Mesothelial cell of epicardium (in vitro differentiated cells): Measurements from ENCODE around the gene NFAT5. TPM values are rescaled to one million over a fixed set of nuclear protein-coding genes. Genes with fewer than 3 reads are reported as not detected.

Source experiments
- DNase-seq, 2 experiments: peaks; one replicate each; pipeline ENCODE4 v3.0.0; 2021; ENCODE audit warnings: low spot score in 2 of 2; ENCODE audit not compliant: unreplicated experiment in 2 of 2
- H3K27ac Mint-ChIP-seq: 2 replicates; pipeline ENCODE4 v1.8.0; 2021; ENCODE audit warnings: mixed read lengths
- H3K27me3 Mint-ChIP-seq: 2 replicates; pipeline ENCODE4 v1.8.0; 2021; ENCODE audit warnings: low read depth, mixed read lengths
- H3K36me3 Mint-ChIP-seq: 2 replicates; pipeline ENCODE4 v1.8.0; 2021; ENCODE audit warnings: mixed read lengths
- H3K4me1 Mint-ChIP-seq: 2 replicates; pipeline ENCODE4 v1.8.0; 2021; ENCODE audit warnings: mixed read lengths
- H3K4me3 Mint-ChIP-seq: 2 replicates; pipeline ENCODE4 v1.8.0; 2021; ENCODE audit warnings: mild to moderate bottlenecking, moderate library complexity, mixed read lengths
- H3K9me3 Mint-ChIP-seq: 2 replicates; pipeline ENCODE4 v1.8.0; 2021; ENCODE audit warnings: mixed read lengths
- total RNA-seq: library from RNA; stranded (reverse); gene quantifications from 3 replicates; pipeline ENCODE4 v1.2.1, GENCODE V29; 2021
- TF ChIP-seq, protein P1 (sequence below): fragments of 200-600 bp; sonication (generic); IDR thresholded peaks from one replicate; pipeline ENCODE4 v1.5.0; 2021; ENCODE audit warnings: antibody characterized with exemption; ENCODE audit not compliant: unreplicated experiment

Gene NFAT5
- total RNA-seq, 1 donor from 2014 or later = 92.5 TPM

DNA sequence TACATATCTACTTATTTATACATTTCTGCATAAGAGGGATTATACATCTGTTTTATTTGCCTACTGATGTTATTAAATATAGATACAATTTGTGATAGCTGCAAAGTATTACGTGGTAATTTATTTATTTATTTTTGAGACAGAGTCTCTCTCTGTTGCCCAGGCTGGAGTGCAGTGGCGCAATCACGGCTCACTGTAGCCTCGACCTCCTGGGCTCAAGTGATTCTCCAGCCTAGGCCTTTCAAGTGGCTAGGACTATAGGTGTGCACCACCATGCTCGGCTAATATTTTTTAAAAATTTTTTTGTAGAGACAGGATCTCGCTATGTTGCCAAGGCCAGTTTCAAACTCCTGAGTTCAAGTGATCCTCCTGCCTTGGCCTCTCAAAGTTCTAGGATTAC lies 35.5 kb downstream of the NFAT5 start:
- Mint-ChIP-seq H3K27ac (no peak overlapping the region), H3K4me1 (peaks cover 12% of the 10 kb centered on the region), H3K4me3 (no peak overlapping the region), H3K36me3 (peaks cover 7% of the 10 kb centered on the region), H3K27me3 (no peaks in the 10 kb centered on the region), H3K9me3 (no peaks in the 10 kb centered on the region)
- TF ChIP-seq, protein P1, sequence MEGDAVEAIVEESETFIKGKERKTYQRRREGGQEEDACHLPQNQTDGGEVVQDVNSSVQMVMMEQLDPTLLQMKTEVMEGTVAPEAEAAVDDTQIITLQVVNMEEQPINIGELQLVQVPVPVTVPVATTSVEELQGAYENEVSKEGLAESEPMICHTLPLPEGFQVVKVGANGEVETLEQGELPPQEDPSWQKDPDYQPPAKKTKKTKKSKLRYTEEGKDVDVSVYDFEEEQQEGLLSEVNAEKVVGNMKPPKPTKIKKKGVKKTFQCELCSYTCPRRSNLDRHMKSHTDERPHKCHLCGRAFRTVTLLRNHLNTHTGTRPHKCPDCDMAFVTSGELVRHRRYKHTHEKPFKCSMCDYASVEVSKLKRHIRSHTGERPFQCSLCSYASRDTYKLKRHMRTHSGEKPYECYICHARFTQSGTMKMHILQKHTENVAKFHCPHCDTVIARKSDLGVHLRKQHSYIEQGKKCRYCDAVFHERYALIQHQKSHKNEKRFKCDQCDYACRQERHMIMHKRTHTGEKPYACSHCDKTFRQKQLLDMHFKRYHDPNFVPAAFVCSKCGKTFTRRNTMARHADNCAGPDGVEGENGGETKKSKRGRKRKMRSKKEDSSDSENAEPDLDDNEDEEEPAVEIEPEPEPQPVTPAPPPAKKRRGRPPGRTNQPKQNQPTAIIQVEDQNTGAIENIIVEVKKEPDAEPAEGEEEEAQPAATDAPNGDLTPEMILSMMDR = no peak
- no peak for DNase-seq

DNA sequence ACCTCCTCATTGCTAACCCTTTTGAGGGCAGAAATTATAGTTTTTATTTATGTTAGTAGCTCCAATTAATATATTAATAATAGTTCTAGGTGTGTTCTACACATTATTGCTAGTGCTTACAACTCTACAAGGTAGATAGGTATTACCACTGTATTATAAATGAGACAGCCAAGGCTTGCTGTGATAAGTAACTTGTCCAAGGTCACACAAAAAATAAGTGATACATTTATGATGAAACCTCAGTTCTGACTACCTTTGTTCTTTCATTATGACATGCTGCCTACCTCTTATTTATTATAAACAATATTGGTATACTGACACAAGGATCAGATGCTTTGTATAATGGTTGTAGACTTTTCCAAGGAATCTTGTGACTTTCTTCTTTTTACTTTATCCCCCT lies 41.2 kb downstream of the NFAT5 start:
- TF ChIP-seq, protein P1 = no peak
- no peak for DNase-seq
- Mint-ChIP-seq H3K9me3 (no peaks in the 10 kb centered on the region), H3K27ac (peak overlapping the region; percentile 41), H3K36me3 (peaks cover 14% of the 10 kb centered on the region), H3K27me3 (no peaks in the 10 kb centered on the region), H3K4me1 (peaks cover 26% of the 10 kb centered on the region), H3K4me3 (no peak overlapping the region)

DNA sequence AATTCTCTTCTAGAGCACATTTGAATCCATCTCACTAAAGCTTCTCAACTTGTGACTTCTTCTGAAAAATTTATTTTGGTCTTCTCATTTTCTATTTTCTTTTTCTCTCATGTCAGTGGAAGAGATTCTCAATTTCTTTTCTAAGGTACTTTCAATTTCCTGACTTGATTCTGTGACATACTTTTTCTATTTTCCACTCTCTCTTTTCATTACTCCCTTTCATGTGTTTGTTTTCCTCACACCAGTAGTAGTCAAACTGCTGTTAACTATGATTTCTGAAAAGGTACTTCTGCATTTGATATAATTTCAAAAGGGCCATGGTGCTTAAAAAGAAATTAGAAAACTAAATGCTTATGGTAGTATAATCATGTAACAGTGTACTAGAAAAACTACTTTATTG lies 41.9 kb downstream of the NFAT5 start:
- Mint-ChIP-seq H3K4me1 (peaks cover 26% of the 10 kb centered on the region), H3K9me3 (no peaks in the 10 kb centered on the region), H3K4me3 (no peak overlapping the region), H3K27me3 (no peaks in the 10 kb centered on the region), H3K36me3 (peaks cover 14% of the 10 kb centered on the region), H3K27ac (peak overlapping the region; percentile 41)
- DNase-seq = no peak
- TF ChIP-seq, protein P1 = no peak

DNA sequence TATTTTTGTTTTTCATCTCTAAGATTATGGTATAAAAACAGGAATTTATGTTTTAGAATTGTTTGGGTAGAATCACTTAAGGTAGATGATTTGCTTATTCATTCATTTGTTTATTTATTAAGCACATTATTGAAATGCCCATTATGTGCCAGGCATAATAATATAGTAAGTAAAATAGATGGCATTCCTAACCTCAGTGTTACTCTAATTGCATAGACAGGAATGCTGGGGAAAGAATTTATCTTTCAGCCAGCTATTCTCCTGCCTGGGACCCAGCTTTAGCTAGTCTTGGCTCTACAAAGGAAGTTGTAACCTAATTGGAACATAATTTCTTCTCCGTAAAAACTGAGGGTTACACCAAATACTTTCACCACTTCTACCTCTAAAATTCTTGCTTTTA lies 44.6 kb downstream of the NFAT5 start:
- Mint-ChIP-seq H3K4me1 (peaks cover 41% of the 10 kb centered on the region), H3K27me3 (no peaks in the 10 kb centered on the region), H3K9me3 (no peaks in the 10 kb centered on the region), H3K27ac (peak overlapping the region; percentile 93), H3K36me3 (peaks cover 10% of the 10 kb centered on the region), H3K4me3 (no peak overlapping the region)
- no peak for DNase-seq
- TF ChIP-seq, protein P1 = no peak

DNA sequence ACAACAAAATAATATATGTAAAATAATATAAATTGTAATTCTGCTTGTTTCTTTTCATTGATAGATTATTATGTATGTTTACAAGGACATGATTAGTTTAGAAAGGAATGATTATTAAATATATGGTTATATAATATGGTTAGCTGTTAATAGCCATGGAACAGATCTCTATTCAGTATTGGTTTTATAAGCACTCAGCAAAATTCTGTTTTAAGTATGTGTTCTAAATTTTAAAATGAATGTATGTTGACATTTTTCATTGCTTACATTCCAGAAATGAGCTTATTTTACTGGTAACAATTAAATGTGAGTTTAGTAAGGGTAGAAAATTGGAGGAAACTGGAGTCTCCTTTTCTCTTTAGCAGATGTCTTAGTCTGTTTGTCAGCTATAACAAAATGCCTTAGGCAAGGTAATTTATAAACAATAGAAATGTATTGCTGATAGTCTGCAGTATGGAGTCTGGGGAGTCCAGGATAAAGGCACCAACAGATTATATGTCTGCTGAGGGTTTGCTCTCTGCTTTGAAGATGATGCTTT lies 45.4 kb downstream of the NFAT5 start:
- no peaks in the 10 kb centered on the region for H3K27me3 Mint-ChIP-seq
- no peaks in the 10 kb centered on the region for H3K9me3 Mint-ChIP-seq
- peaks cover 8% of the 10 kb centered on the region for H3K36me3 Mint-ChIP-seq
- H3K4me1 Mint-ChIP-seq = peaks cover 47% of the 10 kb centered on the region
- peak overlapping the region; percentile 89 for H3K27ac Mint-ChIP-seq
- no peak overlapping the region for H3K4me3 Mint-ChIP-seq
- no peak for DNase-seq
- TF ChIP-seq, protein P1 = no peak
